ENCODE data around the gene SCFD2. TPM values are rescaled to one million over a fixed set of nuclear protein-coding genes. Genes with fewer than 3 reads are reported as not detected.
"Not testable (repeated sequence)": the region's sequence is repeated elsewhere in the genome, so short reads cannot be mapped to it uniquely, and the experiment has no call there.

Gene SCFD2
- total RNA-seq, 2 donors from 2014 or later: 17.5 to 18.6 TPM

DNA sequence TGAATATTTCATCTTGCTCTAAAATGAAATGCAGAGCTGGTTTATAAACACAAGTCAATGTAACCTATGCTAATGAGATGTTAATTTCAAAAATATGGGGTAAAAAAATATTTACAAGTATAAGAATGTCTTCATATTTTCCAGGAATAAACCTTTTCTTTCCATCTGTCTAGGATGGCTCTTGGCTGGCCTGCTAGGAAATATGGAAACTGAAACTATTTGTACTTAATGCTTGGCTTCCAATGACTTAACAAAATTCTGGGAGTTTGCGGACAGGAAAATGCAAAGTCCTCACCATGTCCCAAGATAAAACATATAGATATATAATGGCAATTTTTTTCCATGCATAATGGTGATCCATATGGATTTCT is 168.1 kb downstream of the SCFD2 start:
- intact Hi-C loops (cut with DNase I): loop anchor here (5.0 kb wide), 1 partner anchor 1035 kb away; no protein-coding TSS in a partner anchor

GRCh38 chr4:53196882-53197771 is 168.7 kb downstream of the SCFD2 start:
- no peak for DNase-seq (ENCODE audit: low spot score)
- intact Hi-C loops (cut with DNase I): loop anchor here (5.0 kb wide), 1 partner anchor 1035 kb away; no protein-coding TSS in a partner anchor

More for the DNA sequence above, 168.1 kb downstream of the SCFD2 start:
- no peak for DNase-seq (ENCODE audit: low spot score)

GRCh38 chr4:53195815-53196661 is 169.8 kb downstream of the SCFD2 start:
- intact Hi-C loops (cut with DNase I): loop anchor here (5.0 kb wide), 1 partner anchor 1036 kb away; no protein-coding TSS in a partner anchor
- no peak for DNase-seq (ENCODE audit: low spot score)

- intact Hi-C loops (cut with DNase I): loop anchor here (5.0 kb wide), 1 partner anchor 1038 kb away; no protein-coding TSS in a partner anchor
These were observed 171.1 kb downstream of the SCFD2 start for GRCh38 chr4:53194727-53195126.

GRCh38 chr4:53193111-53193510 is 172.8 kb downstream of the SCFD2 start:
- no peak for DNase-seq (ENCODE audit: low spot score)
- intact Hi-C loops (cut with DNase I): no loop called here

More at GRCh38 chr4:53194727-53195126, 171.1 kb downstream of the SCFD2 start:
- no peak for DNase-seq (ENCODE audit: low spot score)

GRCh38 chr4:53192496-53192895 is 173.4 kb downstream of the SCFD2 start:
- intact Hi-C loops (cut with DNase I): no loop called here
- DNase-seq (ENCODE audit: low spot score): no peak

DNA sequence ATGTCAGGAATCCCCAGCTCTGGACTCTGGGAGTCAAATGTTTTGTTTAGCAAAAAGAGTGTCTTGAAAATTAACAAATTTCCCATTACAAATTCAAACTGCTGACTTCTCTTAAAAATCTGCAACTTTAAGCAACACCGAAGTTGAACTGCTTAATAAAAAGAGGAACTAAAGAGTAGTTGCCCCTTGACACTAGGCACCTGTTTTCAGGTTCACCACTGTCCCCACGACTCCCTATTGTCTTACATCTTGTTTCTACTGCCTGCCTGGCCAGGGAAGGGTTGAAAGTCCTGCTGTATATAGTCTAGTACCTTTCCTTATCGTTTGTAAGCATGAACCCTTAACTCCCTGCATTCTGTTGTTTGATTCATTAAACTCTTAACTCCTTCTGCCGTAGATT is 173.9 kb downstream of the SCFD2 start:
- intact Hi-C loops (cut with DNase I): no loop called here
- DNase-seq (ENCODE audit: low spot score): no peak

- no peak for DNase-seq (ENCODE audit: low spot score)
- intact Hi-C loops (cut with DNase I): no loop called here
These were observed 176.8 kb downstream of the SCFD2 start for GRCh38 chr4:53189011-53189410.

- DNase-seq (ENCODE audit: low spot score): no peak
- intact Hi-C loops (cut with DNase I): no loop called here
These were observed 179.0 kb downstream of the SCFD2 start for GRCh38 chr4:53186714-53187358.

DNA sequence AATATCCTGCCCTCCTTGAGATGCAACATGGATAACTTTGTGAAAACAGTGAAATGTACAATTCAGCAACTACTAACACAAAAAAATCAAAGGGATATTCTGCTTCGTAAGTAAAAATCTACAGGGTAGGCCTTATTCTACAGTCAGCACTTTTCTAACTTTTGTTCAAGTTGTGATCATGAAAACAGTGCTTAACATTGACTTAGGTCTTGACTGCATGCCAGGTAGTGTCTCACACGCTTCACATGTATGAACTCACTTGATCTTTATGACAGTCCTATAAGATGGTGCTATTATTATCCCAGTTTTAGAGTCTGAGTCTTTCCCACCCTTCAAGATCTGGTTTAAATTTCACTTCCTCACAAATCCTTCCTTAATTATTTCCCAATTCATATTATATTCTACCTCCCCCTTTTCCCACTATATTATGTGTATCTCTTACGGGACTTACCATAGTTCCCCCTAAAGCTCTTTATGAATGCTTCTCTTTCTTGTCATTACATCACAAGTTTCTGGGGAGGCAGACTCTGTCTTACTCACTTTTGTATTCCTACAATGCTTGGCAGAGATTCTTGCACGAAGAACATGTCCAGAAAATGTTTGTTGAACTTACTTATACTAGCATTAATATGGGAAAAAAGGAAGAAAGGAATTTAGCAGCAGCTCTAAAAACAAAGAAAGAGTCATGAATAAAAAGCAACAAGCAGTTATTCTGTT is 179.8 kb downstream of the SCFD2 start:
- DNase-seq (ENCODE audit: low spot score): no peak
- intact Hi-C loops (cut with DNase I): no loop called here

GRCh38 chr4:53183754-53184153 is 182.1 kb downstream of the SCFD2 start:
- intact Hi-C loops (cut with DNase I): no loop called here
- no peak for DNase-seq (ENCODE audit: low spot score)

GRCh38 chr4:53177751-53178150 is 188.1 kb downstream of the SCFD2 start:
- intact Hi-C loops (cut with DNase I); DNase-seq (ENCODE audit: low spot score): not testable (repeated sequence)

DNA sequence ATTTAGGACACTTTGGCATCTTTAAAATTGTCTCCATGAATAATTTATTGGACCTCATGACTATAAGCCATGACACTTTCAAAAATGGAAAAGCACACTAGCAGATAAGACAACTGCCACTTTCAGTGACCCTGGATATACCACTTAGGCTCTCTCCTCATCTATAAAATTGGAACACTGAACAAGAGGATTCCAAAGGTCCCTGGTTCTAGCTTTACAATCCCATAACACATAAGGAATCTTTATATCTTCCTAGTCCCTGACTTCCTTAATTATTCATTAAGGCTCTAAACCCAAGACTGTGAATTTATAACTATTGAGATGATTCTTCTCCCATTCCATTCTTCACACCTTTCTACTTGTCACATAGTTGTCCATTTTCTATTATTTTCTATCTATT is 190.2 kb downstream of the SCFD2 start:
- no peak for DNase-seq (ENCODE audit: low spot score)
- intact Hi-C loops (cut with DNase I): no loop called here

DNA sequence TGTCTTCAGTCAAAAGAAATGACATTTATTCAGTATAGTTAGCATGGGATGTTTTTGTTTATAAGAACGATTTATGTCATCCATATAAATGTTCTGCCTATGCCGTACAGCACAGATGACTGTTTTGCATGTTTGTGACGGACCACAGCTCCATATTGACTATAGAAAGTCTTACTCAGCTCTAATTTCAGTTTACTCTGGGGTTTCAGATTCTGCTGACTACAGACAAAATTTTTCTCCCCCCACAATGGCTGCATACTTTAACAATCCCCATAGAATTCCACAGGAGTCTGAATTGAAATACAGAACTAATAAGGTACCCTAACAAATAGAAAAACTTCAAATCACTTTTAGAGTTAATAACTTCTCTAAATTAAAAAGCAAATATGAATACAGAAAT is 191.0 kb downstream of the SCFD2 start:
- intact Hi-C loops (cut with DNase I): no loop called here
- DNase-seq (ENCODE audit: low spot score): no peak

DNA sequence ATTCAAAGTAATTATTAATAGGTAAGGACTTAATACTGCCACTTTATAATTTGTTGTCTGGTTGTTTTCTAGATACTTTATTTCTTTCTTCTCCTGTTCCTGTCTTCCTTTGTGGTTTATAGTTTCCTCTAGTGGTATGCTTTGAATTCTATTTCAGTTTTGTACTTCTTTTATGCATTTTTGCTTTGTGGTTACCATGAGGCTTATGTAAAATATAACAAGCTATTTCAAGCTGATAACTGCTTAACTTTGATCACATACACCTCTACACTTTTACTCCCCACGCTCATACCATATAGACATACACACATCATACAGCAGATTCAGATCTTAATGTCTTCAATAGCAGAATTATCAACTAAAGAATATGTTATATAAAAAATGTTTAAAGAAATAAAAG is 192.3 kb downstream of the SCFD2 start:
- intact Hi-C loops (cut with DNase I): no loop called here

GRCh38 chr4:53171797-53172196 is 194.1 kb downstream of the SCFD2 start:
- intact Hi-C loops (cut with DNase I): no loop called here
- DNase-seq (ENCODE audit: low spot score): no peak

More for the DNA sequence above, 192.3 kb downstream of the SCFD2 start:
- no peak for DNase-seq (ENCODE audit: low spot score)

DNA sequence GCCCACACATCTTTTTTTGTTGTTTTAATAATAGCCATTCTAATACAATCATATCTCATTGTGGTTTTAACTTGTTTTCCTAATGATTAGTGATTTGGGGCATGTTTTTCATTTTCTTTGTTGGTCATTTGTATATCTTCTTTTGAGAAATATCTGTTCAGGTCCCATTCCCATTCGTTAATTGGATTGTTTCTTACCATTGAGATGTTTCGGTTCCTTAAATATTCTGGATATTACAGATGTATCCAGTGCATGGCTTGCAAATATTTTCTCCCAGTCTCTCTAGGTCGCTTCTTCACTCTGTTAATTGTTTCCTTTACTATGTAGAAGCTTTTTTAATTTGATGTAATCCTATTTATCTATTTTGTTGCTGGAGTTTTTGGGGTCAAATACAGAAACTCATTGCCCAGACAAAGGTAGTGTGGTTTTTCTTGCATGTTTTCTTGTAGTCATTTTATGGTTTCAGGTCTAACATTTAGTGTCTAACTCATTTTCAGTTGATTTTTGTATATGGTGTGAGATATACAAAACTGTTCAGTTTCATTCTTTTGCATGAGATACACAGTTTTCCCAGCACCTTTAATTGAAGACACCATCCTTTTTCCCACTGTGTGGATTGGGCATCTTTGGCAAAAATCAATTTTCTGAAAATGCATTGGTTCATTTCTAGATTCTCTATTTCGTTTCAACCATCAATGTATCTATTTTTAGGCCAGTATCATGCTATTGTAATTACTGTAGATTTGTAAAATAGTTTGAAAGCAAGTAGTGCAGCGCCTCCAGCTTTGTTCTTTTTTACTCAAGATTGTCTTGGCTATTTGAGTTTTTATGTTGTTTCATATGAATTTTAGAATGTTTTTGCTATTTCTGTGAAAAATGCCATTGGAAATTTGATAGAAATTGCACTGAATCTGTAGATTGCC is 195.9 kb downstream of the SCFD2 start:
- no peak for DNase-seq (ENCODE audit: low spot score)
- intact Hi-C loops (cut with DNase I): no loop called here

DNA sequence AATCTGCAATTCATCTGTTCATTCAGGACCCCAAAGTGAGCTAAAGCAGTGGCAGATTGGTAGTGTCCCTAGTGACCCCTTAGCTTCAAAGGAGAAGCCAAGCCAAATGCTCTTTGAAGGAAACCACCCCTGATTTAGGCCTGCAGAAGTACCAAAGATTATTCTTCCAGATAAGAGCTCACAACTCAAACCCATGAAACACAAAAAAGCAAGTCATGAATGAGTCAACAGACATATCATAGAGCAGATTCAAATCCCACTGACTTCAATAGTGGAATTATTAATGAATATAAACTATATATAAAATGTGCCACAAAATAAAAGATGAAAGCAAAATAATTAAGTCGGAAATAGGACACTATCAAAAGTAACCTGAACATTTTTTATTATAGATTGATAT is 197.6 kb downstream of the SCFD2 start:
- DNase-seq (ENCODE audit: low spot score): no peak
- intact Hi-C loops (cut with DNase I): no loop called here

All from posterior vena cava (tissue), 2 donors.